K562 (cell line): ENCODE results near the gene MPIG6B. TPM values are rescaled to one million over a fixed set of nuclear protein-coding genes. Genes with fewer than 3 reads are reported as not detected.

Experiments
- BRD9 ChIP-seq: fragments of 450-650 bp; IDR thresholded peaks from 2 replicates; pipeline ENCODE4 v1.6.1; 2018; ENCODE audit warnings: low read depth; ENCODE audit not compliant: partially characterized antibody
- HBP1 ChIP-seq: fragments of 450-650 bp; formaldehyde crosslinking; IDR thresholded peaks from 2 replicates; pipeline ENCODE4 v1.4.0; 2022; ENCODE audit warnings: missing genetic modification characterization
- MITF ChIP-seq: IDR thresholded peaks from 2 replicates; pipeline ENCODE4 v1.6.1; 2014; ENCODE audit warnings: antibody characterized with exemption
- MXI1 ChIP-seq: IDR thresholded peaks from 2 replicates; pipeline ENCODE4 v1.6.1; 2011; ENCODE audit warnings: low read depth, mild to moderate bottlenecking, improper control_type of control experiment, low read length
- NEUROD1 ChIP-seq: fragments of 150-350 bp; IDR thresholded peaks from 2 replicates; pipeline ENCODE4 v1.6.1; 2014; ENCODE audit warnings: borderline replicate concordance, low read length, low read depth; ENCODE audit not compliant: partially characterized antibody
- NFYB ChIP-seq: IDR thresholded peaks from 2 replicates; pipeline ENCODE4 v1.6.1; 2011; ENCODE audit warnings: mild to moderate bottlenecking, moderate library complexity; ENCODE audit not compliant: insufficient read length; ENCODE audit errors: extremely low read depth
- NR1H2 ChIP-seq: sonication (generic); formaldehyde crosslinking; IDR thresholded peaks from 2 replicates; pipeline ENCODE4 v1.4.0; 2020; ENCODE audit warnings: mild to moderate bottlenecking, missing genetic modification reagents
- POLR2A ChIP-seq: fragments of 450-650 bp; conservative IDR thresholded peaks from 2 replicates; pipeline ENCODE4 v1.6.1; 2016
- SMAD1 ChIP-seq: fragments of 150-350 bp; IDR thresholded peaks from 2 replicates; pipeline ENCODE4 v1.6.1; 2014; ENCODE audit warnings: low read length, low read depth; ENCODE audit not compliant: partially characterized antibody
- SREBF2 ChIP-seq: sonication (generic); formaldehyde crosslinking; IDR thresholded peaks from 2 replicates; pipeline ENCODE4 v1.4.0; 2020; ENCODE audit warnings: mild to moderate bottlenecking, missing genetic modification reagents
- STAT6 ChIP-seq: sonication (generic); formaldehyde crosslinking; IDR thresholded peaks from 2 replicates; pipeline ENCODE4 v1.8.1; 2023; ENCODE audit warnings: mild to moderate bottlenecking, missing genetic modification reagents
- TGIF2 ChIP-seq: sonication (generic); formaldehyde crosslinking; IDR thresholded peaks from 2 replicates; pipeline ENCODE4 v1.8.1; 2022; ENCODE audit warnings: mild to moderate bottlenecking, missing genetic modification reagents, moderate library complexity
- TSHZ1 ChIP-seq: fragments of 250-450 bp; sonication (Bioruptor Pico); IDR thresholded peaks from 2 replicates; pipeline ENCODE4 v1.4.0; 2020; ENCODE audit warnings: mild to moderate bottlenecking, moderate library complexity
- ZNF655 ChIP-seq: fragments of 250-450 bp; sonication (Bioruptor Pico); IDR thresholded peaks from 2 replicates; pipeline ENCODE4 v1.5.0; 2021
- ZNF764 ChIP-seq: fragments of 250-450 bp; sonication (Bioruptor Pico); IDR thresholded peaks from 2 replicates; pipeline ENCODE4 v1.4.0; 2020; ENCODE audit warnings: low read depth, mild to moderate bottlenecking, moderate library complexity
- polyA plus RNA-seq, 8 experiments: library from polyadenylated mRNA; depleted of rRNA in 4 of 8; stranded (reverse) in 5 of 8; unstranded in 3 of 8; fragments of >200 nt; fragmentation: Nextera tagmentation in 2 of 8; fragmentation: Illumina TruSeq in 1 of 8; extraction: Ambion mirVana in 2 of 8; extraction: Trizol in 1 of 8; gene quantifications; 2 replicates each; pipeline versions ENCODE4 v1.2.1 to v1.2.3, GENCODE V29; 2011 to 2014; ENCODE audit warnings: inconsistent platforms in 1 of 8, missing spikeins in 1 of 8
- total RNA-seq, 7 experiments: library from RNA; depleted of rRNA in 6 of 7; stranded (reverse); fragments of >200 nt in 6 of 7; fragmentation: Illumina TruSeq in 2 of 7; extraction: Trizol in 2 of 7; gene quantifications; 2 replicates each; pipeline versions ENCODE4 v1.2.1 to v1.2.3, GENCODE V29; 2011 to 2021; ENCODE audit warnings: low replicate concordance in 1 of 7

MPIG6B gene
- total and polyA plus RNA-seq, 9 of the 15 experiments (the other 6 are each of a cell fraction or from before 2014, with no cell fraction given): 0.11 to 1.2 (median 0.28) TPM; not detected in 1

- TF ChIP-seq TSHZ1 (CRISPR knock-in tag): 0 out of 2 replicates have a peak, but pooled peaks have one; percentile 20
- peak; percentile 90 for TF ChIP-seq BRD9
- TF ChIP-seq HBP1 (CRISPR knock-in tag): no peak; the same call in 1 of the 2 replicates
- no peak for TF ChIP-seq NFYB
- peak; percentile 98 for TF ChIP-seq POLR2A
- TF ChIP-seq ZNF764 (CRISPR knock-in tag): 0 out of 2 replicates have a peak, but pooled peaks have one; percentile 45
- TF ChIP-seq SREBF2 (CRISPR knock-in tag): peak; percentile 96
- TF ChIP-seq TGIF2 (CRISPR knock-in tag): no peak
- TF ChIP-seq STAT6 (CRISPR knock-in tag): no peak; the same call in 1 of the 2 replicates
- 0 out of 2 replicates have a peak, but pooled peaks have one; percentile 60 for TF ChIP-seq NR1H2
- TF ChIP-seq MITF: peak; percentile 7; the same call in 1 of the 2 replicates
- TF ChIP-seq SMAD1: no peak
- TF ChIP-seq MXI1: peak; percentile 97
- TF ChIP-seq NEUROD1: peak; percentile 93
- no peak for TF ChIP-seq ZNF655 (CRISPR knock-in tag)
Measured at GRCh38 chr6:31702819-31703716, 20.1 kb upstream of the MPIG6B start, which contains the start of gene ABHD16A (continued).
